ENCODE measurements around the gene CARD11.

The CARD11 gene

DNA sequence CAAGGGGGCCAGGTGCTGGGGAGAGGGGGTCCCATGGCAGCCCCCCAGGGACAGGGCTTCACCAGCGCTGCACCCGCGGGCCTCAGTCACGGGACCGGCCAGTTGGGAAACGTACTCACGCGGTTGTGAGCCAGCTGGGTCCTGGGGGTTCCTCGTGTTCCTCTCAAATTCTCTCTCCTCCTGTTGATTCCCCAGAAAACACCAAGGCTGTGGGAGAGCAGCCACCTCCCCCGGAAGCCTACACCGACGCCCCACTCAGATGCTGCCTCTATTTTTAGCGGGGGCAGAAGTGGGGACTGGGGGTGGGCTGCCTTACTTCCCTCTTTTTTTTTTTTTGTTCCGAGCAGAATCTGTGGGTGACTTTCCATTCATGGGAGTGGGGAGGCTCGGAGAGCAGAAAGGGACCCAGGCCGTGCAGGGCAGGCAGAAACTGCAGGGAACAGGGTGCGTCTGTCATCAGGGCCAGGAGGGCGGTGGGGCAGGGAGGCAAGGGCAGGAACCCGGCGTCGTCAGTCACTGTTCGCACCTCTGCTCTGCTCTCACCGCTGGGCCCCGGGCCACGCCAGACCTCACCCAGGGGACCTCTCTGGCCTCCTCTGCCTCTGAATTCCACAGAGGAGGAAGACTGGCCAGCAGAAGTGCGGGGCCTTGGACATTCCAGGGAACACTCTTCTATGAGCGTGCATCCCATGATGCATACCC lies 63.1 kb downstream of the CARD11 start:
- no peak for TF ChIP-seq Cebpa-rat (IDR thresholded peaks at IDR 0.05)
- H3K4me2 ChIP-seq, result peak overlapping the region; percentile 90
- H3K9me3 ChIP-seq, result peaks cover 12% of the 10 kb centered on the region
- H3K4me3 ChIP-seq, result peak overlapping the region; percentile 47; the same call in 1 of the 2 replicates
- no peaks in the 10 kb centered on the region for H4K20me1 ChIP-seq
- H3K9ac ChIP-seq, result peak overlapping the region; percentile 35; the same call in 1 of the 2 replicates
- H3K27me3 ChIP-seq, result peaks cover 29% of the 10 kb centered on the region; the same call in 1 of the 2 replicates
- H3K4me1 ChIP-seq, result peaks cover 60% of the 10 kb centered on the region
- H3K36me3 ChIP-seq, result peaks cover 11% of the 10 kb centered on the region
- H3K27ac ChIP-seq, result peak overlapping the region; percentile 14; the same call in 1 of the 2 replicates

DNA sequence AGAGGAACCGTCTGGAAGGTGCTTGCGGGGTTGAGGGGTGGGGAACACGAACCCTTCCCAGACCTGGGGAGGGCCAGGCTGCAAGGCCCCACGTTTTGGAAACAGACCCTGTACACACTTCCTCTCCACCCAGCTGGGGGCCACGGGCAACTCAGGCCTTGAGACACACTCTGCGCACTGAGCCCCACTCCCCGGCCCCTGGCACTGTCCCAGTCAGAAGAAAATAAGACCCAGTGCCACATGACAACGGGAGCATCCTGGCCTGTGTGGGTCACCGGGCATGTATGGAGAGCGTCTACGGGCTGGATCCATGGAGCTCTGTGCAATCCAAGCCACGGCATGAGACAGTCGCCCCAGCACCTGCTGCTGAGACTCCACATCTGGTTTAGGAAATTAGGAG lies 63.7 kb downstream of the CARD11 start:
- H3K4me1 ChIP-seq, result peaks cover 60% of the 10 kb centered on the region
- H3K27ac ChIP-seq, result peak overlapping the region; percentile 14; the same call in 1 of the 2 replicates
- 0 out of 2 replicates have a peak overlapping the region, but pooled peaks have one; percentile 35 for H3K9ac ChIP-seq
- TF ChIP-seq Cebpa-rat (IDR thresholded peaks at IDR 0.05), result no peak
- H4K20me1 ChIP-seq, result no peaks in the 10 kb centered on the region
- H3K27me3 ChIP-seq, result peaks cover 29% of the 10 kb centered on the region; the same call in 1 of the 2 replicates
- peaks cover 11% of the 10 kb centered on the region for H3K36me3 ChIP-seq
- H3K4me2 ChIP-seq, result peak overlapping the region; percentile 90
- peaks cover 12% of the 10 kb centered on the region for H3K9me3 ChIP-seq
- H3K4me3 ChIP-seq, result peak overlapping the region; percentile 47; the same call in 1 of the 2 replicates

DNA sequence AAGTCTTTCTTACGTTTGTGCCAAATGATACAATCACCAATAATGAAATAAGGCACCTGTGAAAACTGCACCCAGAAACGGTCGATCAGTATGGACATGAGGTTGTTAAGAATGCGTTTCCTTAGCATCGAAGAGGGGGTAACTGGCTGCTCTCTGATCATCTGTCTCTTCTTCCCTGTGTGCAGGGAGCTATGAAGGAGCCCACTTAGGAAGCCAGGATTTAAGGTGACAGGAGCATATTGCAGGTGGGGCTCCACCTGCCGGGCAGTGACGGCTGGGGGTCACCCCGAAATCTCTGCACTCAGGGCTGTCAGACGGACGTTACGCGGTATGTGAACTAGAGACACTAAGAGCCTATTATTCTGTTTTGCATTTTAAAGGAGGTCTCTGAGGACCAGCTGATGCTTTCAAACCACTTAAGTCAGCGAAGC lies 64.5 kb downstream of the CARD11 start:
- Histone ChIP-seq H3K4me2 (peak overlapping the region; percentile 90), H3K27ac (0 out of 2 replicates have a peak overlapping the region, but pooled peaks have one; percentile 31), H3K9me3 (peaks cover 12% of the 10 kb centered on the region), H3K27me3 (peaks cover 29% of the 10 kb centered on the region; the same call in 1 of the 2 replicates), H3K4me1 (peaks cover 60% of the 10 kb centered on the region), H3K9ac (peak overlapping the region; percentile 35; the same call in 1 of the 2 replicates), H3K36me3 (peaks cover 11% of the 10 kb centered on the region), H3K4me3 (peak overlapping the region; percentile 47), H4K20me1 (no peaks in the 10 kb centered on the region)
- no peak for TF ChIP-seq Cebpa-rat (IDR thresholded peaks at IDR 0.05)

DNA sequence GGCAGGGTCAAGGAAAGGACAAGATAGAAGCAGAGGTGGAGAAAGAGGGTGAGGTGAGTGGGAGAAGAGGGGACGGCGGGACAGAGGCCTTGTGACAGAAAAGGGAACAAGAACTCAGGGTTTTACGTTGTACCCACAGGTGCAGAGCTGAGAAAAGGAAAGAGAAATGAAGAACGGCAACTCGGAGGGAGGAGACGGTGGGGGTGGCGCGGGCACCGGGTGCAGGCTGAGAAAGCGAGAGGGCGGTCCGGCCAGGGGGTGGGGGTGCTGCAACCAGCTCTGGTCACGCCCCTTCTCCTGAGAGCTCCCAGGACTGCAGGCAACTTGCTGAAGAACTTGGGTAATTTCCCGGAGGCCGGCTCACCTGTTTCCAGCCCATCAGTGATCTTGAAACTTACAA lies 65.3 kb downstream of the CARD11 start:
- peaks cover 52% of the 10 kb centered on the region for H3K4me1 ChIP-seq
- H3K9me3 ChIP-seq, result peaks cover 12% of the 10 kb centered on the region
- H4K20me1 ChIP-seq, result no peaks in the 10 kb centered on the region
- peak overlapping the region; percentile 90 for H3K4me2 ChIP-seq
- 0 out of 2 replicates have a peak overlapping the region, but pooled peaks have one; percentile 35 for H3K9ac ChIP-seq
- 0 out of 2 replicates have a peak overlapping the region, but pooled peaks have one; percentile 31 for H3K27ac ChIP-seq
- peaks cover 11% of the 10 kb centered on the region for H3K36me3 ChIP-seq
- no peak for TF ChIP-seq Cebpa-rat (IDR thresholded peaks at IDR 0.05)
- H3K4me3 ChIP-seq, result peak overlapping the region; percentile 47
- peaks cover 29% of the 10 kb centered on the region; the same call in 1 of the 2 replicates for H3K27me3 ChIP-seq

DNA sequence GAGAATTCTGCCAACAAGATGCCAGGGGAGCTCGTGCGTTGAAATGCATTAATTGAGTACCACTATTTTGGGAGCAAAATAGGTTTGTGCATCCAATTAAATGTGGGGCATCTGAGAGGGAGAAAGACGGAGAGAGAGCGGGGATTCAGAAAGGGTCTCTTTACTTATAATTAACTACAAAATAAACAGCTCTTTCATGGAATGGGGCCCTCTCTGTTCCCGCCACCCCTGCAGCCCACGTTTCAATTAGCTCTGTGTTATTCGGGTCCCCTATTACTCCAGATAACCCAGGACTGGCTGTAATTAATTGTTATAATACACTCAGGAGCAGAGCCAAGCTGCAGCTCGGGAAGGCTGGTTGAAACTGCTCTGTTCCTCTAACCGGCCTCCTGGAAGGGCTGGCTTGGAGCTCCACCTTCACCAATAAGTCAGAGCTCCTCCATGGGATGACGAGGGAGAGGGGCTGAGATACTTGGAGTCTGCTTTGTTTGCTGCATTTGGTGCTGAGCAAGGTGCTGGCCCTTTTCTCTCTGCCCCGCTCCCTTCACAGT lies 67.8 kb downstream of the CARD11 start:
- no peak overlapping the region for H3K4me2 ChIP-seq
- peaks cover 56% of the 10 kb centered on the region for H3K4me1 ChIP-seq
- no peak overlapping the region for H3K9ac ChIP-seq
- peaks cover 21% of the 10 kb centered on the region; the same call in 1 of the 2 replicates for H3K27me3 ChIP-seq
- H4K20me1 ChIP-seq, result no peaks in the 10 kb centered on the region
- no peak overlapping the region for H3K4me3 ChIP-seq
- H3K9me3 ChIP-seq, result no peaks in the 10 kb centered on the region
- no peak for TF ChIP-seq Cebpa-rat (IDR thresholded peaks at IDR 0.05)
- no peak overlapping the region for H3K27ac ChIP-seq
- H3K36me3 ChIP-seq, result no peaks in the 10 kb centered on the region

DNA sequence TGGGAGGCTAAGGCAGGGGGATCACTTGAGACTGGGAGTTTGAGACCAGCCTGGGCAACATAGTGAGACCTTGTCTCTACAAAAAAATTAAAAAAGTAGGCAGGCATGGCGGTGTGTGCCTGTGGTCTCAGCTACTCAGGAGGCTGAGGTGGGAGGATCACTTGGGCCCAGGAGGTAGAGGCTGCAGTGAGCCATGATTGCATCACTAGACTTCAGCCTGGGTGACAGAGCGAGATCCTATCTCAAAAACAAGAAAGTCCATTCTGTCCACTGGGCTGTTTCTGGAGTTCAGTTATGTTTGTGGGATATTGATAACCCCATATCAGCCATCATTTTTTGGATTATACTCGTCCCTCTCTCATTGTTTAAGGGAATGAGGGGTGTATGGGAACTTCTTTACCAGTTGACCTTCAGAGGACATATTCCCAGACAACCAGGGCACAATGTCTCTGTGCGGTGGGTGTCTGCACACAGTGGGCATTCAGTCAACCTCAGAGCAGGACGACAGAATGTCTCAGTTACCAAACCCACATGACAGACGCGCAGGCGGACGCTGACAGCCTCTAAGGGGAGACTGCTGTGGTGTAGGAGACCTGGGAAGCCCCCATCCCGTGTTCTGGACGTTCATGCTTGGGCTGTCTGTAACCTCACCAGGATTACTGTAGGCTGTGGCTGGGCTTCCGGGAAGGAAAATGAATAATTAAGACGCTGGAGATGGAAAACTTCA lies 69.4 kb downstream of the CARD11 start:
- Histone ChIP-seq H3K27ac (no peak overlapping the region), H3K4me3 (no peak overlapping the region), H3K36me3 (no peaks in the 10 kb centered on the region), H3K4me2 (no peak overlapping the region), H3K9ac (no peak overlapping the region), H3K4me1 (peaks cover 39% of the 10 kb centered on the region), H3K9me3 (no peaks in the 10 kb centered on the region), H3K27me3 (peaks cover 5% of the 10 kb centered on the region; the same call in 1 of the 2 replicates), H4K20me1 (no peaks in the 10 kb centered on the region)
- TF ChIP-seq Cebpa-rat (IDR thresholded peaks at IDR 0.05), result no peak

DNA sequence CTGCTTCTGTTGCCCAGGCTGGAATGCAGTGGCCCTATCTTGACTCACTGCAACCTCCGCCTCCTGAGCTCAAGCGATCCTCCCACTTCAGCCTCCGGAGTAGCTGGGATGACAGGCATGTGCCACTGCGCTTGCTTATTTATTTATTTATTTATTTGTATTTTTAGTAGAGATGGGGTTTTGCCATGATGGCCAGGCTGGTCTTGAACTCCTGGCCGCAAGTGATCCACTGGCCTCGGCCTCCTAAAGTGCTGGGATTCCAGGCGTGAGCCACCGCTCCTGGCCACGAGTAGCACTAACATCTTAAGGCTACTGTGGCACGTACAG lies 70.9 kb downstream of the CARD11 start:
- H3K27me3 ChIP-seq, result no peaks in the 10 kb centered on the region
- TF ChIP-seq Cebpa-rat (IDR thresholded peaks at IDR 0.05), result no peak
- H3K27ac ChIP-seq, result no peak overlapping the region
- peak overlapping the region; percentile 72 for H3K4me2 ChIP-seq
- H3K9ac ChIP-seq, result no peak overlapping the region
- no peaks in the 10 kb centered on the region for H3K36me3 ChIP-seq
- no peak overlapping the region for H3K4me3 ChIP-seq
- H3K9me3 ChIP-seq, result no peaks in the 10 kb centered on the region
- peaks cover 25% of the 10 kb centered on the region for H3K4me1 ChIP-seq
- no peaks in the 10 kb centered on the region for H4K20me1 ChIP-seq

DNA sequence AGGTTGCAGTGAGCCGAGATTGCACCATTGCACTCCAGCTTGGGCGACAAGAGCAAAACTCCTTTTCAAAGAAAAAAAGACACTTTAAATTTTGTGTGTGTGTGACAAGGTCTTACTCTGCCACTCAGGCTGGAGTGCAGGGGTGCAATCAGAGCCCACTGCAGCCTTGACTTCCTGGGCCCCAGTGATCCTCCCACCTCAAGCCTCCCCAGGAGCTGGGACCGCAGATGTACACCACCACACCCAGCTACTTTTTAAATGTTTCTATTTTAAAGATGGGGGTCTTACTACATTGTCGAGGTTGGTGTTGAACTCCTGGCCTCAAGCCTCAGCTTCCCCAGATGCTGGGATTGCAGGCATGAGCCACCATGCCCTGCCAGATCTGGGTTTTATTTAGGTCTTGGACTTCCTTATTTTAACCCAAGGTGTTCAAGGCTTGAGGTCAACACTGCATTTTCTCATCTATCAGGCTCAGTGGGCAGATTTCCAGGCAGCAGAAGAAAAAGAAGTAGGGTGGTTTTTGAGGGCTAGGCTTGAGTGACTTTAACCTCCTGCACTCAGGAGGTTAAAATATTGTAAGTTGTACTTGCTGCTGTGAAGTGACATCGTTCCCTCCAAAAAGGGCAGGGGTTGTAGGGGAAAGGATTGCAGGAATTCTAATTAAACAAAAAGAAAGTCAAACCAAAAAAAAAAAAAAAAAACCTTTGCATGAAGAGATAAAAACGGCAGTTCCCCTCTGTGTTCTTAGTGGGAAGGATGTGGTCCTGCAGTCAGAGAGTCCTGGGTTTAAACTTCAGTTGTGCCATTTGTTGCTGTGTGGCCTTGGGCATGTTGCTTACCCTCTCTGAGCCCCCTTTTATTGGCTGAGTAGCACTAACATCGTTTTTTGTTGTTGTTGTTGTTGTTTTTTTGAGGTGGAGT lies 71.5 kb downstream of the CARD11 start:
- Histone ChIP-seq H3K9me3 (no peaks in the 10 kb centered on the region), H3K27ac (peak overlapping the region; percentile 37)
- TF ChIP-seq Cebpa-rat (IDR thresholded peaks at IDR 0.05), result no peak

DNA sequence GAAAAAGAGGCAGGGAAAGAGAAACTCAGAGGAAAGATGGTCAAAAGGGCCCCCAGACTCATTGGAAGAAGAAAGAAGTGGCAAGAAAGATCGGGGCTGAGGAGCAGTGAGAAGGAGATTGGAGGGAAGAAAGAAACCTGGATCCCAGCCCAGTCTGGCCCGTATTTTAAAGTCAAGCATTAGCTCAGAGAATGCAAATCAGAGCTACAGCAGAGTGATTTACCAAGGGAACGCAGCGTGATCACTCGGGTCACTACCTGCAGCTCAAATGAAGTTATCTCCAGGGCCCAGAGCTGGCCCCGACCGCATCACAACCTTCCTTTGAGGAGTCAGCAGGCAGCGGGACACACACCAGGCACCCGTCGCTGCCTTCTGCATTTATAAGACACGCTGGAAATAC lies 72.8 kb downstream of the CARD11 start:
- Histone ChIP-seq H3K36me3 (peaks cover 9% of the 10 kb centered on the region; the same call in 1 of the 2 replicates), H3K9ac (no peak overlapping the region), H3K27ac (no peak overlapping the region), H3K9me3 (peaks cover 13% of the 10 kb centered on the region), H4K20me1 (no peaks in the 10 kb centered on the region), H3K27me3 (no peaks in the 10 kb centered on the region), H3K4me1 (peaks cover 19% of the 10 kb centered on the region), H3K4me3 (no peak overlapping the region), H3K4me2 (no peak overlapping the region)
- TF ChIP-seq Cebpa-rat (IDR thresholded peaks at IDR 0.05), result no peak

More for the DNA sequence above, 71.5 kb downstream of the CARD11 start:
- Histone ChIP-seq H3K9ac (no peak overlapping the region), H3K36me3 (no peaks in the 10 kb centered on the region), H3K4me2 (peak overlapping the region; percentile 72), H3K4me3 (no peak overlapping the region), H4K20me1 (no peaks in the 10 kb centered on the region), H3K27me3 (no peaks in the 10 kb centered on the region), H3K4me1 (peaks cover 19% of the 10 kb centered on the region)
